CD4-positive, alpha-beta T cell treated with Interleukin-1 beta for 1 hour (primary cell): Measurements from ENCODE around the gene ECD.
A peak's percentile ranks its signal among the peaks of the same experiment; 100 is the strongest.
"Not testable (repeated sequence)": the region's sequence is repeated elsewhere in the genome, so short reads cannot be mapped to it uniquely, and the experiment has no call there.

Experiments
- DNase-seq, 2 donors: peaks; one replicate each; pipeline ENCODE4 v3.0.0-alpha.2; 2020 to 2022

ECD gene

GRCh38 chr10:73156054-73156453, 11.8 kb downstream of the ECD start:
- no peak for DNase-seq

GRCh38 chr10:73152009-73152408, 15.8 kb downstream of the ECD start:
- no peak for DNase-seq

DNA sequence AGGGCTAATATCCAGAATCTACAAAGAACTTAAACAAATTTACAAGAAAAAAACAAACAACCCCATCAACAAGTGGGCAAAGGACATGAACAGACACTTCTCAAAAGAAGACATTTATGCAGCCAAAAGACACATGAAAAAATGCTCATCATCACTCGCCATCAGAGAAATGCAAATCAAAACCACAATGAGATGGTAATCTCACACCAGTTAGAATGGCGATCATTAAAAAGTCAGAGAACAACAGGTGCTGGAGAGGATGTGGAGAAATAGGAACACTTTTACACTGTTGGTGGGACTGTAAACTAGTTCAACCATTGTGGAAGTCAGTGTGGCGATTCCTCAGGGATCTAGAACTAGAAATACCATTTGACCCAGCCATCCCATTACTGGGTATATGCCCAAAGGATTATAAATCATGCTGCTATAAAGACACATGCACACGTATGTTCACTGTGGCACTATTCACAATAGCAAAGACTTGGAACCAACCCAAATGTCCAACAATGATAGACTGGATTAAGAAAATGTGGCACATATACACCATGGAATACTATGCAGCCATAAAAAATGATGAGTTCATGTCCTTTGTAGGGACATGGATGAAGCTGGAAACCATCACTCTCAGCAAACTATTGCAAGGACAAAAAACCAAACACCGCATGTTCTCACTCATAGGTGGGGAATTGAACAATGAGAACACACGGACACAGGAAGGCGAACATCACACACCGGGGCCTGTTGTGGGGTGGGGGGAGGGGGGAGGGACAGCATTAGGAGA, 17.0 kb downstream of the ECD start:
- not testable (repeated sequence) for DNase-seq

DNA sequence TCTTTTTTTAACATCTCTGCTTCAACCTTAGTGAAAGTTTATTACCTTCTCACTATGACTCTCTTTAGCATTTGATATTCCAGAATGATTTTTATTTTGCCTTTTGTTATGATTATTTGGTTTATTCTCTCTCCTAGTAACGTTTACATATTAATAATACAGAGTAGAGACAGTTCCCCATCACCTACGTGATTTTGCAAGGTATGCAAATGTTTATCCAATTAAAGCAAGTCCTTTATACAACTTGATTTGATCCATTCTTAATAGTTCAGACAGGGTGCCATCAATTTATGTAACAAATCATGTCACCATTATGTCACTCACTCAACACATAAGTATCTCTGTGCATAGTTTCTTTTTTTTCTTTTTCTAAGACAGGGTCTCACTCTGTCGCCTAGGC, 26.2 kb downstream of the ECD start:
- DNase-seq, result no peak

DNA sequence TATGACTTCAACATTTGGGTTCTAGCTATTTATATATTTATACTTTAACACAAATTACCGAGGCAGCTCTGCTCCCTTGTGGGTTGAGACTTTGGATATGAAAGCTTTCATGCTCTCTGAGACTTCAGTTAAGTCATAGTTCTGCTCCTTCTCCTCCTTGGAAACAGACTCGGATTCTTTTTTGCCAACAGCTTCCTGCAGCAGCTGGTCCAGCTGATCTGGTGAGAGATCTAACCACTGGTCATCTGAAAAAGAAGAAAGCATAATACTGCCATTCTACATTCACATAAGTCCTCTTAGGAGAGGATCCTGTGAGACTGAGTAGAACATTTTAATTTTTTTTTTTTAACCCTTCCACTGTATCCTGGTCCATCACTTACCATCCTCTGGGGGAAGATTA, 28.6 kb downstream of the ECD start:
- DNase-seq, result no peak

- no peak for DNase-seq
These were observed 31.2 kb downstream of the ECD start for GRCh38 chr10:73136627-73137026.

DNA sequence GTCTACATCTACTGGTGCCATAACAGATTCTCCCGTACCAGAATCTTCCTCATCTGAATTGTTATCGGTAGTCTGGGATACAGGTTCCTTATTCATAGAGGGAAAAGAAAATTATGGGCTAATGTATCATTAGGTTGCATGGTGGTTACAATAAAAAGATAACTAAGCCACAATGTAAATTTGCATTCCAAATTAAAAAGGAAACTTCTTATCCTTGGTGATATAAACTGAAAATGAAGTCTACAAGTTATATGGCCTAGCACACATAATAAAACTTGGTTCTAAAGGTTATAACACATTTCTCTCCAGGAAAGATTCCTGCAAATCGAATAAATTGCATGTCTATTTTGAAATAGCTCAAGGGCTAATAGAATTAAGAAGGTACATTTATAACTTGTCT, 33.1 kb downstream of the ECD start:
- no peak for DNase-seq

GRCh38 chr10:73131913-73132686, 35.7 kb downstream of the ECD start:
- DNase-seq, result no peak

DNA sequence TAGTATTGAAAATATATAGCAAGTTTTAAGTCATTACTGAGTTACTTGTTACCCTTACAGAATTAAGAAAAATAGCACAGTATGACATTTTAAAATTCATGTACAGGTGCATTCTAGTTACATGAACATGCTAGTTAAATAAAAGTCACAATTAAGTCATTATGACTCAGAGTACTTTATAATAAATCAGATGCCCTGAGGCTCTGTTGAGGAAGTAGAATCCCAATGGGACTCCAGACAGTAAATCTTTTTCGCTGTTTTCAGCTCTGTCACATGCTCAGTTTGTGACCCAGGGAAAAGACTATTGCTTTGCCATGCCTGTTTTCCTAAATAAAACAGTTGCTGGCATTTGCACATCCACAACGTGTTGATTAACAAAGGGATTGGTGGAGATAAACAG, 36.5 kb downstream of the ECD start:
- no peak for DNase-seq

DNA sequence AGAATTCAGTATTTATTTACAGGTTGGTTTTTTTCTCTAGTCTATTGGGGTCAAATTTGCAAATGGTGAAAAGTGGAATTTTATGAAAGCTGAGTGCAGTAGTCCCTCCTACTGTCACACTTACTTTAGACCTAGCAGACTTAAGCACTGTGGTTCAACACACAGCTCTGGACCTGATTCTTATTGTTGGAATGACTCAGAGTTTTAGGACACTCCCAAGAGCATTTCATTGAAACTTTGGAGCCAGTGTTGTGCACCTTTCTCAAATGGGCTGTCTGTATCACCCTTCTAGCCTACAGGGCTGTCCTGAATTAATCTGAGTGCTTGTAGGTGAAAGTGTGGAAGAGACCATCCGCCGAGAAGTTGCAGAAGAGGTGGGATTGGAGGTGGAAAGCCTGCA, 41.5 kb downstream of the ECD start:
- DNase-seq, result no peak

DNA sequence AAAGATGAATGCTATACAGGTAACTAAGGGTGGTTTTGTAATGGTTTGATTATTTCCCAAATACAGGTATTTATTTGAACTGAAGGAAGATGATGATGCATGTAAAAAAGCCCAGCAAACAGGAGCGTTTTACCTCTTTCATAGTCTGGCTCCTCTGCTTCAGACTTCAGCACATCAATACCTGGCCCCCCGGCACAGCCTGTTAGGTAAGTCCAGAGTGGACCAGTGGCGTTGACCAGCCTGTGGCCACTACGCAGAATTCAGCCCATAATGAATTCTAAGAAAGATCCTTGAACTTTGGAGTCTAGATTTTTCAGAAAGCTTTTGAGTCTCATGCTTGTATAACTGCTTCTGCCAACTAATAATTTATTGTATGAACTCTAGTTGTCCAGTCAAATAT, 47.9 kb downstream of the ECD start:
- DNase-seq, result no peak

DNA sequence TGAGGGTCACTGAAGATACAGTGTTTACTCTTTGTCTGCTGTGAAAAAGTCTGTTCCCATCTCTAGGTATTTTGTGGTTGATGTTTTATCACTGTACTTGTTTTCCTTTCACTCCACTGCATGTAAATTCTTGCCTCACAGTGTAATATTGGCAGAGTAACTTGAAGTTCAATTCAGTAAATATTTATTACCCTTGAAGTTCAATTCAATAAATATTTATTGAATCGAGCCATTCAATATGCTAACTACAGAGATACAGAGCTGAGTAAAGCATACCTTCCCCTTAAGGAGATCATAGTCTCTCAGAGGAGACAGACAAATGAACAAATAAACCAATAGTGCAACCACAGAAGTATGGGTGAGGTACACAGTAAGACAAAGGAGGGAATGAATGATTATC, 48.4 kb downstream of the ECD start:
- no peak for DNase-seq

DNA sequence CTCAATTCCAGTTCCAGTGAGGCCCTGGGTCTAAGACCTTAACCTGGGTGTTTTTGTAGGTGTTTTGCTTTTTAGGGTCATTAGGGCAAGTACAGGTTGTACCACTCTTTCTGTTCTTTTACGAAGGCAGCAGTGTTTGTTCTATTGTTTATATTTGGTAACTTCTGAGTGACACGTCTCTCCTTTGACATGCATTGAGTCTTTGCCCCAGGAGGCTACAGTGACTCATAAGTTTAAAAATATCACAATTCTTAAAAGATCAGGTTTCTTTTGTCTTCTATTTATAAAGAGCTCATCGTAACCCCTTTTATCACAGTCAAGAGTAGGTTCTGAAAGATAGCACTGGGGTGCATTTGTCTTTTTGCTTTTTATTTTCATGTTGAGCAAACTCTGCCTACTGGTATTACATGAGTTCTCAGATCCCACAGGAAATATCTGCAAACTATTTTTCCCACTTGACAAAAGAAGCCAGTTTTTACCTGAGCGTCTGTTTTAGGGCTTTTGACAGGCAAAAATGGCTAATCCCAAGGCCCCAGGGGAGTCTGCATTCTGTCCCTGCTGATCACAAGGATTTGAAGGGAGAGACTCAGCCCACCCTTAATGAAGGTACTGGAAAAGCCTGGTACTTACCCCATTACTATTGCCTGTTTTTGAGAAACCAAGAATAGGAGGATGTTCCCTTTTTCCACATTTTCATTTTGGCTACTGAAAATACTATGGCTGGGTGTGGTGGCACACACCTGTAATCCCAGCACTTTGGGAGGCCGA, 49.6 kb downstream of the ECD start:
- no peak for DNase-seq

- no peak for DNase-seq
These were observed 51.8 kb downstream of the ECD start for GRCh38 chr10:73116017-73116416.

DNA sequence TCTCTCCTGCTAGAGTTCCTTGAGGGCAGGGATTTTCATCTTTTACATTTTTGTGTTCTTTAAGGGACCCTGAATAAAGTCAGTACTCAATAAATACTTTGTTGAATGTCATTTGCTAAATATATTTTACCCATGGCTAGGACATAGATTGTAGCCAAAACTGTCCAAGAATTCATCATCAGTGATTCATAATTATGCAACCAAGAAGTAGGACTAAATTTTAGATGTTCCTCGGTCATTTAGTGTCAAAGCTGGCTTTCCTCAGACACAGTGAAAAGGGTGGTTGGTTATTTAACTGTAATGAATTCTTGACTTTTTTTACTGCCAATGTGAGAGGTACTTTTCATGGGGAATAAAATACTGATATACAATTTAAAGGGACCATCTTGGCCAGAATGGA, 54.3 kb downstream of the ECD start:
- no peak for DNase-seq

DNA sequence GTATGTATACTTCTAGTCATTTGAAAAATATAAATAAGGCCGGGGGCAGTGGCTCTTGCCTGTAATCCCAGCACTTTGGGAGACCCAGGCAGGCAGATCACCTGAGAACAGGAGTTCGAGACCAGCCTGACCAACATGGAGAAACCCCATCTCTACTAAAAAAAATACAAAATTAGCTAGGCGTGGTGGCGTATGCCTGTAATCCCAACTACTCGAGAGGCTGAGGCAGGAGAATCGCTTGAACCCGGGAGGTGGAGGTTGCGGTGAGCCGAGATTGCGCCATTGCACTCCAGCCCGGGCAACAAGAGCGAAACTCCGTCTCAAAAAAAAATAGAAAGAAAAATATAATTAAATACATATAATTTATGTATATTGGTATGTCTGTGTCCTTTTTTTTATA, 55.8 kb downstream of the ECD start:
- not testable (repeated sequence) for DNase-seq

DNA sequence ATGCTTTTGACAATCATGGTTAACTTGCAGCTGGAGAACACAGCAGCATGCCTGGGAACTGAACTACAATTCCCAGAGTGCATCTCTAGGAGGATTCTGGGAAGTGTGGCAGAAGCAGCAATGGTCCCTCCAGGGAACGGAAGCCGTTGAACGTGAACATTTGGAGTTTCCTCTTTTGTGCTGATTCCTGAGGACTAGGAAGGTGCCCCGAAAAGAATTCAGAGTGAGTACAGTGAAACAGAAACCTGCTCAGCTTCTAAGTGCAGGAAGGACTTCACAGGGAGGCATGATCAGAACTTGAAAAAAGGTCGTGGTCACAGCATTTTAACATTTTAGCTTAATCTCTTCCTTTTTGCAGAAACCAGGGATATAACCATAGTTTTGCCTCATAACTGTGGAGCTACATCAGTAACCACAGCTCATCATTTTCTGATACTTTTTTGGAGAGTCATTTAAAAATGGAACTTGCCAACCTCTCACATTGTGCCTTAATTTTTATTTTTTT, 57.4 kb downstream of the ECD start, which contains the start of gene NUDT13:
TSS of gene NUDT13 (plus strand) at position 111 of the 505 bp plus-strand sequence. CDS start 3,911 bp downstream, outside the sequence.
- peak; percentile 61 to 73 for DNase-seq

DNA sequence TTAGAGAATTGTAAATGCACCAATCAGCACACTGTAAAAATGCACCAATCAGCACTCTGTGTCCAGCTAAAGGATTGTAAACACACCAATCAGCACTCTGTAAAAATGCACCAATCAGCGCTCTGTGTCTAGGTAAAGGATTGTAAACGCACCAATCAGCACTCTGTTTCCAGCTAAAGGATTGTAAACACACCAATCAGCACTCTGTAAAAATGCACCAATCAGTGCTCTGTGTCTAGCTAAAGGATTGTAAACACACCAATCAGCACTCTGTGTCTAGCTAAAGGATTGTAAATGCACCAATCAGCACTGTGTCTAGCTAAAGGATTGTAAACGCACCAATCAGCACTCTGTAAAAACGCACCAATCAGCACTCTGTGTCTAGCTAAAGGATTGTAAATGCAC, 58.6 kb downstream of the ECD start:
- DNase-seq, result not testable (repeated sequence)

- DNase-seq, result no peak
These were observed 61.5 kb downstream of the ECD start for GRCh38 chr10:73106301-73106700.

- no peak for DNase-seq
These were observed 68.7 kb downstream of the ECD start for GRCh38 chr10:73099141-73099540.

GRCh38 chr10:73097305-73097670, 70.5 kb downstream of the ECD start:
- DNase-seq, result no peak

DNA sequence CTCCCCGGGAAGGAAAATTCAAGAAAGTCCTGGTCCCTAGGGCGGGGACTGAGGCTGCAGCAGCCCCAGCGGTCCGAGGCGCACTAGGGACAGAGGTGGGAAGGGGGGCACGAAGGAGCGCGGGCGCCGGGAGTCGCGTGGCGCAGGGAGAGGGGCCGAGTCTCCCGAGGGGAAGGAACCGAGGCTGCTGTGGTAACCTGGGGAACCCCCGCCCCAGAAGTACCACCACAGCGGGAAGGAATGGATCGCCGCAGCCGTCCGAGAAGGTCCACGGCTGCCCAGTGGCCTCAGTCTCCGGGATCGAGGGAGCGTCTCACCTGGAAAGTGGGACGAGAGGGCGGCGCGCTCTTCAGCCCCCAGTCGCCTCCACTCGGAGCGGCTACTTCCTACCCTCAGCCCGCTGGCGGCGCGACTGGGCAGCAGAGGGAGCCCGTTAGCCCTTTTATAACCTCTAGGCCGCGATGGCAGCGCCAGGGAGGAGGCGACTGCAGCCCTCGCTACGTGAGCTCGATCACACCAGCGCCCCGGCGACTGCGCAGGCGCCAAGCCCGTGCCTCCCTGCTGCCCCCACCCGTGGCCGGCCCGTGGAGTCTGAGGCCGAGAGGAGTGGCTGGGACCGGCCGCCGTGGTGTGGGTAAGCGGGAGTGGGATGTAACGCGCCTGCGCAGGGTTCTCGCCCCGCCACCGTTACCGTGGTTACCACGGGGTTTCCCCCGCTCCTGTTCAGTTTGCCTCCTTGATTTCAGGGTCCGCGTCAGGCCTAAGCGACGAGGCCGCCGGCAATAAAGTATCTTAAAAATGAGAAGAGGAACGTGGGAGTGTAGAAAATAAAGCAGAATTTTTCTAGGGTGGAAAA, 71.1 kb downstream of the ECD start, which contains the start of gene P4HA1:
TSS of gene P4HA1 (minus strand) at position 418 of the 856 bp plus-strand sequence. CDS start 21,983 bp downstream, outside the sequence.
- peak; percentile 99 to 100 for DNase-seq
